Cerebellar nuclear complex (tissue), 1 donor: ENCODE measurements around the gene RERE.

Experiments
- DNase-seq, 2 experiments: peaks; one replicate each; lab custom pipeline; 2025; lab: John Stamatoyannopoulos, UW

Gene RERE

DNA sequence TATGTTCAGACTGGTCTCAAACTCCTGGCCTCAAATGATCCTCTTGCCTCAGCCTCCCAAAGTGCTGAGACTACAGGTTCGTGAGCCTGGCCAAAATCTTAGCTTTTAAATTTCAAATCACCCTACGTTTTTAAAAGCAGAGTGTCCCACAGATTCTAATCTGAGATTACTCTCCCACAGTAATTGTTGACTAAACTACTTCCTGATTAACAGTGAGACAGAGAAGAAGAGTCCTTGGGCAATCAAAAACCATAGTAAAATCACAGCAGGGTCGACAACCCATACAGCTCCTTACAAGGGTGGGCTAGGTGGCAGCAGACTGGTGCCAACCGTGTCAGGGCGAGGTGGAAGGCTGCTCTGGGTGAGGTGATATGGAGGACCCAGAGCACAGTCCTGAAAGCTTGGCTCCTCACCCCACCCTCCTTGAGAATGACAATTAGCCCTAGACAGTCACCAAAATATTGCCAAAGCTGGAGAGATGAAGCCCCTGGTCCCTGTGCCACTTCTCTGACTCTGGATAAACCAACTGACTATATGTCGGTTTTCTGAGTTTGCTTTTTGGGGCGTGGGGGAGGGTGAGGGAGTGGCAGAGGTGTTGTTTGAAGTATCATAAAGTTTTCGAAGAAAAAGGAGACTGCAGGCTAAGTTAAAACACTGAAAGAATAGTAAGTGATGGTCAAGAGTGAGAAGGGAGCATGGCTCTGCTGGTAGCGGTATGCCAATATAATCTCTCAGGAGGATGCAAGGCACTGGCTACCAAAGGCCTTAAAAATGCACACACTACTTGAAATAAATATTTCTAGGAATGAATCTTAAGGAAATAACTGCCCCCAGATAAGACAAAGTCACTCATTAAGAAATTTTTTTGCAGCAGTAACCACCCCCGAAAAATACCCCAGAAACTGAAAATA lies 412.7 kb downstream of the RERE start:
- no peak for DNase-seq

DNA sequence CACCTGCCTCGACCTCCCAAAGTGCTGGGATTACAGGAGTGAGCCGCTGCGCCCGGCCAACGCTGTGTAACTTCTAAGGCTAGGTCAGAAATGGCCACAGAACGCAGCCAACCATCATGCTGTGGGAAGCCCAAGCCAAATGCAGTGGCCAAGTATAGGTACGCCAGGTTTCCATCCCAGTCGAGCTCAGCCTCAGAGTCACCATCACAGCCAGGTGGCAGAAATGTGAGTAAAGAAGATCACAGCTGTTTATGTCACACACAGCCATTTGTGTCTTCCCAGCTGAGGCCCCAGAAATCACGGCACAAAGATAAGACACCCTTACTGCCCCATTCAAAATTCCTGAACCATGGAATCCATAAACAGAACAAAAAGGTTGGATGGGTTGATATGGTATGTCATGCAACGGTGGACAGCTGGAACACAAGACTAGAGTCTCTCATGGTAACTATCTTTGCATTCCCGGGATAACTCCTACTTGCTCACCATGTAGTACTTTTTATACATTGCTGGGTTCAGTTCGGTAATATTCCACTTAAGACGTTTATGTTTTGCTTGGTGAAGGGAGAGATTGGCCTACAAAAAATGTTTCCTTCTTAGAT lies 415.2 kb downstream of the RERE start:
- DNase-seq = no peak

DNA sequence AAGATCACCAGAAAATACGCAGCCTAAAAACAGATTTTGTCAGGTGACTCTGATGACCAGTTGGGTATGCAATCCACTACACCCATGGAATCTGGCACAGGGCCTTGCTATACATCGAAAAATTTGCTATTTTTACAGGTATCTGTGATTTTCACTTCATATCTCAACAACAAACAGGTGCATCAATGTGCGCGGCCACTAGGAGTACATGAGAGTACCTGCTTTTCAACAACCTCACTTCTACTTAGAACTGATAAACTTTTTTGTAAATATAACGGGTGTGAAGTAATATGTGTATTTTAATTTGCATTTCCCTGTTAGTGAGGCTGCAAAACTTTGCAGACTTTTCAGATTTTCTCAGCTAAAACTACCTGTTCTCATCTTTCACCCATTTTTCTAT lies 418.8 kb downstream of the RERE start:
- no peak for DNase-seq

DNA sequence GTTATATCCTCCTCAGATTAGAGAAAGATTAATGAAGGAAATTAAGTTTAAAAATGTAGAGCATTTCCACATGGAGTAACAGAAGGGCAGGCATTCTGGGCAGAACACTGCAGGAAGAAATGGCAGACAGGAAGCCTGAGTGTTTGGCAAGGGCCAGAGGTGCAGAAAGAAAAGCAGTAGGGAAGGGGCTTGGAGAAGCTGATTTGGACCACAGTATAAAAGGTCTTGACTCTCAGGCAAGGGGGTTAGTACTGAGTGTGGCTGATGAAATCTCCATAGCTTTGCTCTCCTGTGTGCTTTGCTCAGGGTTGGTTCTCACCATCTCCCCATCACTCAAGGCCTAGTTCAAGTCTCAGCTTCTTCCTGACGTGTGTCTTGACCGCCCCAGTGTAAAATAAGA lies 419.4 kb downstream of the RERE start:
- no peak for DNase-seq

DNA sequence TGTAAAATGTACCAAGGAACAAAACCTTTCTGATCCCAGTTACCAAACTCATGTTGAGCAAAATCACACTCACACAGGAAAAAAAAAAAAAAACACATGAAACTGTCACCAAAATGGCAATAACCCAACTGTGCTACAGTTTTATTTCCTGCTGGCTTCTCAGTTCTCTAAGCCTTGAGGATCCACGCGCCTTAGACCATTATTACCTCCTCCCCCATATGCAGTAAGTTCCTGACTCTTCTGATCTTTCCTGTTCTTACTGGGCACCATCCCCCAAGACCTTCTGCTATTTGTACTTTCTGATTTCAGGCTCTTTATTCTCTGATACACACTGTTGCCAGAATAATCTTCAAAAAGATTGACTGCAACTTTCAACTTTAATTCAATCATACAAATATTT lies 419.9 kb downstream of the RERE start:
- no peak for DNase-seq

DNA sequence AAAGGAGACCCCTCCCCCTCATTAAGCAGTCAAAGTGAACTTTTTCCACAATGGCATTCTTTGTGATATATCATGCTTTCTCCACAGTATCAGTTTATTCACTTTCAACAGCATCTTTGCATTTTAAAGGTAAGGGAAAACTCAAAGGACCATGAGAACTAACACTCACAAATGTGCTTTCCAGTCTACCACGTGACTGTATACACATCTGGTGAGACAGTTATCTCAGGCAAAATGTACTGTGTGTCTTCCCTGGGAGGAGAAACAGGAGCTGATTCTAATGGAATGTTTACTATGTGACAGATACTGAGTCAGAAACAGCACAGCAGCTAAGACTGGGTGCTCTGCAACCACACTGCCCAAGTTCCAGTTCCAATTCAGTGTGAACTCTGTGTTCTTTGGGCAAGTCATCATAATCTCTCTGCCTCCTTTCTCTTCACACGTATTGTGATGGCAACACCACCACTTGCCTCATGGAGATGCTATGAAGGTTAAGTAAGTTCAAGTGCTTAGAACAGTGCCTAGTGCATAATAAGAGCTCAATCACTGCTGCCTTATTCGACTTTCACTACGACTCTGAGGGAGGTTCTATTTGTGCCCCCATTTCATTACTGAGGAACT lies 420.5 kb downstream of the RERE start:
- no peak for DNase-seq

DNA sequence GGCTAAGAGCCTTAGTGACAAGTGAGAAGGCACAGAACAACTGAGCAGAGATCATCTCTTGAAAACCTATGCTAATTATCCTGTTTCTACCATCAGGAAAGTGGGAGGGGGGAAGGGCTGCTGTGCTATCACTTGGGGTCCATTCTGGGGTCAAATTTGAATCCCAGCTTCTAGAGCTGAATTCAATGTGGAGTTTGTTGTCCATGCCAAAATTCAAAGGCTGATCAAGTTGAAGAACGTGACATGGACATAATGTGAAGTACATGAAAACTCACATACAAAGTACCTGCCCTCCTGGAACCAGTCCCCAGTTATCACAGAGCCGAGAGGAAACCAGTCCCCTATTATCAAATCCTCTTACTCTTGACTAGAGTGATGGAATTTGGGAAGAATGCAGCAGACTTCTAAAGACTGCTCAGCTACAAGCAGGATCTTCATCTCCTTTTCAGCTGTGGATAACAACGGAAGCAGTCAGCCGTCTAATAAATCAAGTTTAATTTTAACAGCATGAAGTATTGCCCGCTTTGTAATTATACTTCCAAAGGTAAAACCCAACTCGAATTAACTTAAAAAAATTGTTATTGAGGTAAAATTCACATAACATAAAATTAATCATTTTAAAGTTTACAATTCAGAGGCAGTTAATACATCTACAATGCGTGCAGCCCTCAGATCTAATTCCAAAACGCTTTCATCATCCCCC lies 421.2 kb downstream of the RERE start:
- DNase-seq = no peak

DNA sequence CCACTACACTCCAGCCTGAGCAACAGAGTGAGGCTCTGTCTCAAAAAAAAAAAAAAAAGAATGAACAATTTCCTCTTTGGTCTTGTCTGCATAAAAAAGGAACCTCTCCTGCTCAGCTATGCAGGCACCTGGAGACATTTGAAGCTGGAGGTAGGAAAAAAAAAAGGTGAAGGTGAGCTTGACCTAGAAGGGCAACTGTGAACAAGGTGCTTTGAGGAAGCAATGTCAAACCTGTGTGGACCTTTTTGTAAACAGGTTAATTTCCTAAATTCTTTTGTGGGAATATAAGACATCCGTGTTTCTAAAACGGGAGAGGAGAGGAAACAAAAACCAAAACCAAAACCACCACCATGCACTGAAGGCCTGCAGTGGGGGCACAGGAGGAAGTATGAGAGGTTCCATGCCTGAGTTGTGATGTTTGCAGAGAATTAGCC lies 422.0 kb downstream of the RERE start:
- no peak for DNase-seq

DNA sequence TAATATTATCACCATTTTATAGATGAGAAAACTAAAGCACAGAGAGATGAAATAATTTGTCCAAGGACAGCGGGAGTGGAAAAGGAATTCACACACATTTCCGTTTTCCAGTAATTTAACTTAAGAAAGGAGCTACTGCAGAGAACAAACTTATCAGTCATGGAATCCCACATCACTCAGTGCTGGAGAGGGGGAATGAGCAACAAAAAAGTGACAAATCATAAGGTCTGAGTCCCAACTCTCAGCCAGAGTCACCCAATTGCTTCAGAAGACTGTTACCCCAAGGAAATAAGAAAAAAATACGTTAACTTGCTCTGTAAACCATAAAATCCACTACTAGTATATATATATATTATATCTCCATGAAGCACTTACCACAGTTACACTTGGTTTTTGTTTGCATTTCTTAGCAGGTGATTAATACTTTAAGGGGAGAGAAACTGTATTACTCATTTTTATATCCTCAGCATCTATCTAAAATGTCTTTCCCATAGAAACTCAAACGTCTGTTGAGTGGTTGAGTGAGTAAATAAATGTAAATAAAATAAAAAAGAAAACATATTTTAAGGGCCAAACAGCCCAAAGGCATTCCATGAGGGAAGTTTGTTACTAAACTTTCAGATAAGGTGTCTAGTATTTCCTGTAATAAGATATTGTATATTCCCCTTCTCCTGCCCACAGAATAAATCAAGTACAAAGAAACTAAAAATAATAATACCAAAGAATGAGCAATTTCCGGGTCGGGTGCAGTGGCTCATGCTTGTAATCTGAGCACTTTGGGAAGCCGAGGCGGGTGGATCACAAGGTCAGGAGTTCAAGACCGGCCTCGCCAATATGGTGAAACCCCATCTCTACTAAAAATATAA lies 422.8 kb downstream of the RERE start:
- DNase-seq = no peak

DNA sequence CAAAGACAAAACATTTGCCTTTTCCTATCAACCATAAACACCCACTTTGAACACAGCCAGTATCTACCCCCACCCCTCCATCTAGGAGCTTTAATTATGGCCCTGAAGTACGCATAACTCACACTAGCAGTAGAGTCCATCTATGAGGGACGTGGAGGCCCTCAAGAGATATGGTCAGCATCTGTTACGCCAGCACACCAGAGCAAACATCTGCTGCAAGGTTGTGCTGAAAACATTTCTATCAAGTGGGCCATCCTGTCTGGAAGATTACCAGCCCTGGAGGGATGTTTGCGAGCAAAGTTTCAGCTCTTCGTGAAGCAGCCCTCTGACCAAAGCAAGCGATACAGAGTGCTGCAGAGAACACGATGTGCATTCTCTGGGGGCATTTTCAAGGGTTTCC lies 424.9 kb downstream of the RERE start:
- DNase-seq = no peak

DNA sequence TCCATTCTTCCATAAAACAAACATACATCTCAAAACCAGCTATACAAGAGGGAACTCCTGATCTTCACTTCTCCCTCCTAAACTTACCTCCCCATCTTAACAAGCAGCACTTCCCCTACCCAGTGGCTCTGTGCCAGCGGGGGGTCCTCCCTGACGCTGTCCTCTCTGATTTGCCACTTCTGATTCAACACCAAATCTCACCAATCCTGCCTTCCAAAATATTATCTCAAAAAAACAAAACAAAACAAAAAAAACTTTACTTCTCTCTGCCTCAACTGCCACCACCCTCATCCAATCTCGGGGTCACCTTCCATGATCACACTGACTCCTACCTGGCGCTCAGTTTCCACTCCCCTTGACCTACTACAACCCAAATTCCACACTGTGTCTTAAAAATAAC lies 426.7 kb downstream of the RERE start:
- DNase-seq = no peak

DNA sequence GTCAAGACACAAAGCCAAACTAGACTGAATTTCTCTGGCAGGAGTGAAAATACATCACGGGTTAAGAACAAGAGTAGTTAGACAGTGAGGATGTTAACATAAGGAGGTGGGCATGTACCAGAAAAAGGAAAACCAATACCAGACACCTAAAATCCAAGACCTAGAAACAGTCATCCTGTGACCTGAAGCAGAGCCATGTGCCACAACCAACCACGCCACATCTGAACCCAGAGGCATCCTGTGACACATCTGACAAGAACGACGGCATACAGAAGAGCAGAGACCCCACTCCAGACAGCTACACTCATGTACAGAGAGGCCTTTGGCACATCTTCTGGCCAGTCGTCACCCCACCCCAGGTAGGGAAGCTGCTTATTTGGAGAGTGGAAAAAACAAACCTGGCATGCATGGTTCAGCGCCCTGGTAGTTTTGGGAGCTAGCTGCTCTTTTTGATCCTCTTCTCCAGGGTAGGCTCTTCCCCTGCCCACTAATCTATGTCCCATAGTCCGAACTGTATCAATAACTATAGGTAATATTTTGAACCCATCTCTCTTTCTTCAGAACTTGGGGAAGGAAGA lies 427.4 kb downstream of the RERE start:
- DNase-seq = no peak

DNA sequence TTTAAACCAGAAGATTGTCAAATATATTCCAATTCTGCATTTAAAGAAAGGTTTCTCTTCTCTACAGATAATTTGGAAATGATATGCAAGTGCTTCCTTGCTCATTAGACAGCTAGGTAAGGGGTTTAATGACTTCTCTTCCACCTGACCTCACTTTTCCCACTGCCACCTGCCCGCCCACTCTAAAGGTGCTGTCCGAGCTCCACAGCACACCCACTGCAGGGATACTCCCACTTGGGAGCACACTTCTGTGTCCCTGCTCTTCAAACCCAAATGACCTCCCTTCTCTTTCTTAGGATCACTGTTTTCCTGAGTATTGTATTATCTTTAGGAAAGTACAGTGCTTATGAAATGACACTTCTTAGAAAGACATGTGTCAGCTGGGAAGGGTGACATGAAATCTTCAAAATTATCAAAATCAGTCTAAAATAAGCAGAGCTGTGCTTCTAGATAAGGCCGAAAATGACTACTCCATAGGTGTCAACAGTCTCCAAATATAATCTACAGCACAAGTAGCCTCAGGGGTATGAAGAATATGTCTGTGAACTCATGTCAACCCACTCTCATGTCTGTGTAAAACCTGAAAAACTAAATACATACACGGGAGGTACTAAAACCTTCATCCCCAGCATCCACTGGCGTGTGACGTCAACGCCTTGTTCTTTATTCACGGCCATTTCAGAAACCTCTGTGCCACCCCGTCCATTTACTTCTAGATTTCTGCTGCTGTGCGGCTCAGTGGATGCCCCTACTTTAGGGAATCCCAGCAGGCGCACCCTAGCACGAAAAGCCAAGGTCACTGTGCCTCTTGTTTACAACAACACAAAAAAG lies 428.5 kb downstream of the RERE start:
- DNase-seq = no peak

DNA sequence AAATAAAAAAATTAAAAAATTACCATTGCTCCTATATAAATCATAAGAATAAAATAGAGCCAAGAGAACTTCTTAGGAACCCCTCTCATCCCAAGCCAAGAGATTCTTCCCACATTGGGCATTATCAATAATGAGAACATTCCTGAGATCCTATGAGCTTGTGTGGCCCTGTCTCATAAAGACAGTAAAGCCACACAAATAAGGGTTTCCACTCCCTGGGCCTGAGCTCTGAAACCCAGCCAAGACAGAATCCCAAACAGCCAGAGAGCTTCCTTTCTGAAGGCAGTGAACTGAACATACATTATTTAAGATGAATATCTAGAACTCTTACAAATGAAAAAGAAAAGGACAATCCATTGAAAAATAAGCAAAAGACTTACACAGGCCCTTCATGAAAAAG lies 431.2 kb downstream of the RERE start:
- DNase-seq = no peak

DNA sequence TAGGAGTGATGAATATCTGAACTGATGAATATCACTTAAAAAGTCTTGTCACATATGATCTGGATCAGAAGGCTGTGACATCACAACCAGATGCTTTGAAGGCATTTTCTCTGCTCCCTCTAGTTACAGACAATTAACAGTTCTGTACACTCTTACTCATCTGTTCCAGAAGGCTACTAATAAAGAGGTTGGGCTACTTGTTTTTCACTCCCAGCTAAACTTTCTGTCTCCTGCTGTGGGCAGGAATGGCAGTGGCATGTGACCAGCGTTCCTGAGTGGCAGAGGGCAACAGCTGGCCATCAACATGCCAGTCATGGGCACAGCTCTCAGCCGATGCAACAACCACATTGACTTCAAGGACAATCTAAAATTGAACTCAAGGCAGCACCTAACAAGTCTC lies 432.9 kb downstream of the RERE start:
- DNase-seq = no peak

DNA sequence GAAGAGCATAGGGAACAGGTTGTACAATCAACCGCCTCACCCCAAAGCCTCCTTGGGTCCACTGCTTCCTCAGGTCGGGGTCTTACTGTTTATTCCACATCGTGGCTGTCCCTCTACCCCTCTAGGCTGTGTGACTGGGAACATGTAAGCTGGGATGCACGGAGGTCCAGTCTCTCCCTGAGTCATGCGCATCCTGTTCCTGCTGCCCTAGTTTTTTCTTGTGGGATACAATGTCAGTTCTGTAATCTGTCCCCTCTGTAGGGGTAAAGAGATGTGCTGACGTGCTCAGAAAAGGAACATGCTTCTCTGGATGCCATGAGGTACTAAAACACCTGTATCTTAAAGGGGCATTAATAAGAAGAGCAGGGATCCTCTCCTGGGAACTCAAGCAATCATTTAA lies 433.4 kb downstream of the RERE start:
- no peak for DNase-seq

DNA sequence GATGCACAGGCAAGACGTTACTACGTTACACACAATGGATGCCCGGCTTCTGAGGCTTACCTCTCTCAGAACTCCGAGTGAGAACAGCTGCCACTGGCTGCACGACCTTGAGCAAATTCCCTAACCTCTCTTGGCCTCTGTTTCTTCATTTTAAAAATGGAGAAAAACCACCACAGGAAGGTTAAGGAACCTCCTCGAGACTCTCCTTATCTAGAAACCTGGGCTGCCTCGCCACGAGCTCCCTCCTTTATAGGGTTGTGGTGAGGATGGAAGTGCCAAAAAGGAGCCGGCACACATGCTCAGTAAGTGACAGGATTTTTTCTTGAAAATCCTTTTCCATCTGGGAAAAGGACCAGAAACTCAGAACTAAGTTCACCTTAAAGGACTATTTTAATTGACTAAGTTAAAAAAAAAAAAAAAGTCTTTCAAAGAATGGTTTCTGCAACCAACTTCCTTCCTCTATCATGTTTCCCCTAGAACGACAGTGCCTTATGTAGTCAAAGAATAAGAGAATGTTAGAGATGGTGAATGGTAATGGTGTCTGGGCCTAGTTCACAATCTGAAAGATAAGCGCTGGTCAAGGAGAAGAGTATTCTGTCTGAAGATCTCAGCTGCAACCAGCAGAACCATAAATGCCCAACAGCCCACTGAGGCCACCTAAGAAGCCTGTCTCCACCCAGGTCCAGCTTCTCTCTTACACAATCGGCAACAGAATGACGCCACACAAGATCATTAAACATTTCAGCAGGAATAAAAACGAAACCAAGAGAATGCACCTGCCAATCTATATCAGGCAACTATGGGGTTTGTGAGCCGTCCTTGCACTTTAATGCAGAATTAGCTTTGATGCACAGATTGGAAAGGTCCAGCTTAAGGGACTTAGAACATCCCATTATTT lies 434.6 kb downstream of the RERE start:
- DNase-seq = no peak

DNA sequence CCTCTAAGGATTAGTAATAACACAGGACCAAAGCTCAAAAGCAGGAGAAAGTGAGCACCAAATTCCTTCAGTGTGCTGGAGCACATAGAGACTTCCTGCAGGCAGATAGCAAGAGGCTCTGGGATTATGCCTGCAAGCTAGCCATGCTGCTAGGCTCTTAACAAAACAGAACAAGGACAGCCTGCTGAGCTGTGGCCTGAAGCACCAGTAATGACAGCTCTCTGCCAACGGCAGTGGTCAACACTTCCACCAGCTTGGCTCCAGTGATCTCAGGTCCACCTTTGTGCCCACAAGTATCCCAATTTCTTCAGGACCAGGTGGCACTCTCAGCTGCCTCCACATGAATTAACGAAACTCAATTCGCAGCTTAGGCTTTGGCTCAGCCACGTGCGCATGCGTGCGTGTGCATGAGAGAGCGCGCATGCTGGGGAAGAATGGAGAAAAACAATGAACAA lies 435.4 kb downstream of the RERE start:
- DNase-seq = no peak

DNA sequence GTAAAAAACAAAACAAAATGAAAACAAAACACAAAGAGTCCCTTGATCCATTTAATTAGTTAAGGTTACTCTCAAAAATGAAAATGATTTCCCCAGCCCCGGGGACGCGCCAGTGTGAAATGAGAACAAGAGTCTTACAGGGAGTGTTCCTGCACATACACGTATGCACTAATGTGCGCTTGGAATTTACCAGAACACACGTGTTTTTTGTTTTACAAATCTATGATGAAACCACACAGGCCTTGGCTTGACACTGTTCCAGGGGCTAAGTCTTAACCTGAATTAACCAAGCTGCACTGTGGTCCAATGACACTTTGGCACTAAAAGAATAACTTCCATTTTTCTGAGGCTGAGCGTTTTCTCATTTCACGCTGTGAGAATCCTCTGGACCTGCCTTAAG lies 435.8 kb downstream of the RERE start:
- DNase-seq = no peak
